HepG2 (cell line): Measurements from ENCODE around the gene SUMO1. TPM values are rescaled to one million over a fixed set of nuclear protein-coding genes. Genes with fewer than 3 reads are reported as not detected.

Source experiments
- ATAC-seq: fragments of 200-7000 bp; cut with Tn5 transposase; 3 replicates; pipeline ENCODE4 v1.9.1; 2020; ENCODE audit warnings: mild to moderate bottlenecking, moderate library complexity
- BruUV-seq: library from RNA; stranded (reverse); fragments of 400-500 nt; replicated peaks from 2 replicates; lab custom pipeline; 2021; lab: Mats Ljungman, UMichigan
- CTCF ChIA-PET: fragments of 300-600 bp; formaldehyde crosslinking; extraction: SDS; loops from one replicate; lab custom pipeline; 2021; ENCODE audit warnings: low total read pairs, inconsistent platforms, low intra/inter-chr PET ratio; lab: Yijun Ruan, JAX
- POLR2A ChIA-PET: fragments of 350-600 bp; sonication (Branson Sonifier 250); formaldehyde crosslinking; loops from one replicate; lab custom pipeline; 2020; ENCODE audit warnings: antibody characterized with exemption, inconsistent platforms; lab: Yijun Ruan, JAX
- DNase-seq: peaks from one replicate; pipeline ENCODE4 v3.0.0-alpha.2; 2015; ENCODE audit warnings: low spot score
- FAIRE-seq: peaks from 3 replicates; lab custom pipeline; 2011; peaks lifted over from hg19 to GRCh38; lab: Jason Lieb, UNC
- H2AFZ ChIP-seq: one replicate; pipeline ENCODE4 v1.6.1; 2011; ENCODE audit warnings: low read length, inconsistent platforms
- H3K27ac ChIP-seq: fragments of 300-600 bp; 3 replicates; pipeline ENCODE4 v1.8.0; 2011; ENCODE audit warnings: mixed run types, mild to moderate bottlenecking, mixed read lengths, low read length, inconsistent platforms; ENCODE audit not compliant: insufficient read depth; ENCODE audit errors: extremely low read length
- H3K27me3 ChIP-seq, 2 experiments: fragments of 200-600 bp in 1 of 2; 2 replicates in 1 of 2; 3 replicates in 1 of 2; pipeline versions ENCODE4 v1.6.0 to v1.8.0; 2011; ENCODE audit warnings: low read length in 2 of 2, mild to moderate bottlenecking in 2 of 2, moderate library complexity in 2 of 2, inconsistent platforms in 1 of 2; ENCODE audit not compliant: insufficient read depth in 2 of 2, control insufficient read depth in 1 of 2
- H3K36me3 ChIP-seq, 2 experiments: fragments of 200-600 bp in 1 of 2; replicated peaks in 1 of 2; 2 replicates in 1 of 2; 3 replicates in 1 of 2; pipeline versions ENCODE4 v1.5.1 to v1.8.0; 2011; ENCODE audit warnings: low read length in 2 of 2, inconsistent platforms in 1 of 2; ENCODE audit not compliant: insufficient read depth in 2 of 2, control insufficient read depth in 1 of 2
- H3K4me1 ChIP-seq: 2 replicates; pipeline ENCODE4 v1.5.1; 2012; ENCODE audit warnings: low read length, inconsistent platforms; ENCODE audit not compliant: insufficient read depth
- H3K4me2 ChIP-seq: 2 replicates; pipeline ENCODE4 v1.6.0; 2011; ENCODE audit warnings: low read depth, low read length, inconsistent platforms
- H3K4me3 ChIP-seq, 3 experiments: fragments of 200-600 bp in 1 of 3; sonication (generic), shearing (Covaris generic) in 1 of 3; replicated peaks in 1 of 3; 2 replicates each; pipeline ENCODE4 v1.5.1; 2011 to 2016; ENCODE audit warnings: low read length in 3 of 3, inconsistent platforms in 2 of 3, low read depth in 2 of 3, mild to moderate bottlenecking in 2 of 3, control low read depth in 1 of 3, mixed read lengths in 1 of 3; ENCODE audit not compliant: insufficient read depth in 1 of 3
- H3K79me2 ChIP-seq: one replicate; pipeline ENCODE4 v1.6.1; 2011; ENCODE audit warnings: low read length, inconsistent platforms; ENCODE audit not compliant: insufficient read depth
- H3K9ac ChIP-seq: 2 replicates; pipeline ENCODE4 v1.6.0; 2011; ENCODE audit warnings: mild to moderate bottlenecking, low read depth, low read length, inconsistent platforms; ENCODE audit not compliant: insufficient read depth
- H3K9me3 ChIP-seq: 2 replicates; pipeline ENCODE4 v1.5.1; 2012; ENCODE audit warnings: mild to moderate bottlenecking, low read length
- H4K20me1 ChIP-seq: 2 replicates; pipeline ENCODE4 v1.6.0; 2011; ENCODE audit warnings: inconsistent platforms, mild to moderate bottlenecking, low read length, moderate library complexity; ENCODE audit not compliant: insufficient read depth
- ATF2 ChIP-seq: sonication (generic); formaldehyde crosslinking; IDR thresholded peaks from 2 replicates; pipeline ENCODE4 v1.4.0; 2020; ENCODE audit warnings: missing genetic modification reagents
- CREB1 ChIP-seq, 2 experiments: fragments of 450-650 bp in 1 of 2; IDR thresholded peaks; 2 replicates each; pipeline ENCODE4 v1.6.1; 2016 to 2017; ENCODE audit warnings: control low read depth in 1 of 2, mild to moderate bottlenecking in 1 of 2, missing compliant biosample characterization in 1 of 2, missing genetic modification characterization in 1 of 2
- IRF9 ChIP-seq: sonication (generic); formaldehyde crosslinking; IDR thresholded peaks from 2 replicates; pipeline ENCODE4 v1.8.0; 2022; ENCODE audit warnings: missing genetic modification reagents, mild to moderate bottlenecking, borderline replicate concordance
- PAX8 ChIP-seq: sonication (generic); formaldehyde crosslinking; IDR thresholded peaks from 2 replicates; pipeline ENCODE4 v1.8.0; 2022; ENCODE audit warnings: mild to moderate bottlenecking, missing genetic modification reagents, borderline replicate concordance
- RELA ChIP-seq: sonication (generic); formaldehyde crosslinking; IDR thresholded peaks from 2 replicates; pipeline ENCODE4 v1.4.0; 2020; ENCODE audit warnings: missing genetic modification reagents
- TRIM22 ChIP-seq: fragments of 450-650 bp; IDR thresholded peaks from 2 replicates; pipeline ENCODE4 v1.6.1; 2017
- ZMYM2 ChIP-seq: sonication (generic); formaldehyde crosslinking; IDR thresholded peaks from 2 replicates; pipeline ENCODE4 v1.8.0; 2022; ENCODE audit warnings: mild to moderate bottlenecking, missing genetic modification reagents
- ZNF224 ChIP-seq: sonication (generic); formaldehyde crosslinking; IDR thresholded peaks from 2 replicates; pipeline ENCODE4 v1.5.0; 2020; ENCODE audit warnings: mild to moderate bottlenecking, missing genetic modification reagents
- ZNF703 ChIP-seq: sonication (generic); formaldehyde crosslinking; IDR thresholded peaks from 2 replicates; pipeline ENCODE4 v1.5.1; 2020; ENCODE audit warnings: missing genetic modification reagents, mild to moderate bottlenecking, moderate library complexity, borderline replicate concordance
- ZUFSP ChIP-seq: sonication (generic); formaldehyde crosslinking; IDR thresholded peaks from 2 replicates; pipeline ENCODE4 v1.9.0; 2021; ENCODE audit warnings: missing genetic modification reagents, mild to moderate bottlenecking, borderline replicate concordance
- WGBS: methylation state at CpG from one replicate; pipeline ENCODE4 v1.1.6; 2017; ENCODE audit warnings: low lambda C conversion rate; 5-methylcytosine and 5-hydroxymethylcytosine counted together
- in situ Hi-C: cut with HindIII; loops from 2 replicates; pipeline ENCODE4 v1.10.0; 2017; ENCODE audit warnings: low pct_unique_long_range_greater_than_20kb; ENCODE audit not compliant: extremely low pct_ligation_motif_present
- intact Hi-C: fragments of 100-400 bp; cut with micrococcal nuclease; formaldehyde crosslinking; loops from one replicate; pipeline ENCODE4 v1.10.0; 2022; ENCODE audit not compliant: unreplicated experiment
- polyA plus RNA-seq, 8 experiments: library from polyadenylated mRNA; depleted of rRNA in 3 of 8; stranded (reverse) in 7 of 8; unstranded in 1 of 8; fragments of >200 nt; fragmentation: Illumina TruSeq in 4 of 8; extraction: Trizol in 4 of 8; gene quantifications; 2 replicates each; pipeline versions ENCODE4 v1.2.1 to v1.2.3, GENCODE V29; 2011 to 2016; ENCODE audit warnings: low read depth in 4 of 8, missing spikeins in 1 of 8, mixed read lengths in 1 of 8; ENCODE audit not compliant: insufficient read depth in 1 of 8
- total RNA-seq, 5 experiments: library from RNA; depleted of rRNA; stranded (reverse); fragments of >200 nt; fragmentation: Illumina TruSeq; extraction: Trizol; gene quantifications; 2 replicates each; pipeline ENCODE4 v1.2.3, GENCODE V29; 2016; ENCODE audit warnings: low read depth in 1 of 5

SUMO1 gene
- total and polyA plus RNA-seq, 2 of the 13 experiments (the other 11 are each of a cell fraction or from before 2014, with no cell fraction given): 101 to 173 TPM

GRCh38 chr2:202187570-202187969, 50.8 kb downstream of the SUMO1 start (continued):
- no peak for TF ChIP-seq TRIM22
- TF ChIP-seq ATF2 (CRISPR knock-in tag): no peak

GRCh38 chr2:202186641-202187202, 51.7 kb downstream of the SUMO1 start:
- ChIA-PET CTCF (no interaction called here), POLR2A (no interaction called here)
- Histone ChIP-seq H3K4me3 (no peak overlapping the region), H2AFZ (no peak overlapping the region), H3K27ac (no peak overlapping the region), H3K4me1 (peaks cover 42% of the 10 kb centered on the region), H4K20me1 (no peaks in the 10 kb centered on the region), H3K9ac (no peak overlapping the region), H3K9me3 (no peaks in the 10 kb centered on the region), H3K79me2 (no peaks in the 10 kb centered on the region), H3K27me3 (no peaks in the 10 kb centered on the region), H3K4me2 (no peak overlapping the region), H3K36me3 (no peaks in the 10 kb centered on the region)
- no TSS peak for BruUV-seq
- no peak for DNase-seq
- no peak for FAIRE-seq
- in situ Hi-C loops (loop anchor here (10.0 kb wide), 1 partner anchor 392 kb away; no protein-coding TSS in a partner anchor), intact Hi-C loops (no loop called here)
- no peak for TF ChIP-seq IRF9 (CRISPR knock-in tag)
- TF ChIP-seq ZNF703 (CRISPR knock-in tag): no peak
- TF ChIP-seq ZNF224 (CRISPR knock-in tag): no peak
- no peak for TF ChIP-seq PAX8
- TF ChIP-seq CREB1 (IDR thresholded peaks at IDR 0.05): no peak
- TF ChIP-seq CREB1 (CRISPR knock-in tag; IDR thresholded peaks at IDR 0.05): no peak
- TF ChIP-seq ZUFSP (CRISPR knock-in tag): no peak
- TF ChIP-seq ZMYM2 (CRISPR knock-in tag): no peak
- TF ChIP-seq RELA (CRISPR knock-in tag): no peak
- 56% methylated on average over 4 of the region's 4 CpGs for WGBS
- ATAC-seq: no peak
